Measurements from ENCODE around the gene ANO10.

ANO10 gene

DNA sequence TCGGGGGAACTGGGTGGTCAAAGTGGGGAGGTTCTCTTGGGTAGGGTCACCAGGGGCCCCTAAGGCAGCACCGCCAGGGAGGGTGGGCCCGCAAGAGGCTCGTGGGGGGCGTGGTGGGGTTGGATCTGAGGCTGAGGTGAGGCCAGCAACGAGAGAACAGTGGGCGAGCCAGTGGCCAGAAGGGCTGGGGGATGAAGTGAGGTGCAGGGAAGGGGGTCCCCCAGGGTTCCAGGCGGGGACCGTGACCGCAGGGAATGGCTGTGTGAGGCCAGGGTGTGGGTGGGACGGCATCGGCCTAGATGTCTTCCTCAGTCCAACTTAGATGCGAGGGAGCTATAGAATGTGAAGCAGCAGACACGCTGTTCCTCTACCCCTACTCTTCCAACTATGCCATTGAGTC, 257.3 kb downstream of the ANO10 start:
- peaks cover 0 to 8% of the 10 kb centered on the region in 2 experiments; a peak in 1 of 3 replicates for H3K36me3 ChIP-seq (ENCODE audit: control insufficient read depth in 2 of 2, insufficient read depth in 1 of 2, low read length in 2 of 2)
- H3K4me1 ChIP-seq (ENCODE audit: control insufficient read depth, insufficient read depth, low read length), result no peaks in the 10 kb centered on the region
- ChIA-PET POLR2A (no interaction called here), CTCF (no interaction called here)
- no peaks in the 10 kb centered on the region for H3K9me3 ChIP-seq (ENCODE audit: control insufficient read depth, insufficient read depth, low read depth, low read length)
- no peak overlapping the region for H3K27ac ChIP-seq (ENCODE audit: extremely low read depth, low read depth, low read length)
- TF ChIP-seq ZNF132 (tag by site-specific recombination; IDR thresholded peaks at IDR 0.05; ENCODE audit: borderline replicate concordance) (no peak), ZNF311 (tag by site-specific recombination; IDR thresholded peaks at IDR 0.05; ENCODE audit: borderline replicate concordance) (no peak), SP7 (tag by site-specific recombination; IDR thresholded peaks at IDR 0.05) (no peak), ZNF501 (tag by site-specific recombination; IDR thresholded peaks at IDR 0.05) (no peak), ZNF19 (tag by site-specific recombination; IDR thresholded peaks at IDR 0.05; ENCODE audit: low read depth) (no peak), ZNF133 (tag by site-specific recombination; IDR thresholded peaks at IDR 0.05) (no peak), ZNF155 (tag by site-specific recombination; IDR thresholded peaks at IDR 0.05) (no peak), ZNF521 (tag by site-specific recombination; IDR thresholded peaks at IDR 0.05) (no peak), ZNF341 (tag by site-specific recombination; IDR thresholded peaks at IDR 0.05; ENCODE audit: low read depth) (no peak), ZNF157 (tag by site-specific recombination; IDR thresholded peaks at IDR 0.05) (no peak)
- TF ChIP-seq, protein P1, sequence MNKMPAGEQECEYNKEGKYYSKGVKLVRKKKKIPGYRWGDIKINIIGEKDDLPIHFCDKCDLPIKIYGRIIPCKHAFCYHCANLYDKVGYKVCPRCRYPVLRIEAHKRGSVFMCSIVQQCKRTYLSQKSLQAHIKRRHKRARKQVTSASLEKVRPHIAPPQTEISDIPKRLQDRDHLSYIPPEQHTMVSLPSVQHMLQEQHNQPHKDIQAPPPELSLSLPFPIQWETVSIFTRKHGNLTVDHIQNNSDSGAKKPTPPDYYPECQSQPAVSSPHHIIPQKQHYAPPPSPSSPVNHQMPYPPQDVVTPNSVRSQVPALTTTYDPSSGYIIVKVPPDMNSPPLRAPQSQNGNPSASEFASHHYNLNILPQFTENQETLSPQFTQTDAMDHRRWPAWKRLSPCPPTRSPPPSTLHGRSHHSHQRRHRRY (tag by site-specific recombination; IDR thresholded peaks at IDR 0.05), result no peak
- TF ChIP-seq, protein P2, sequence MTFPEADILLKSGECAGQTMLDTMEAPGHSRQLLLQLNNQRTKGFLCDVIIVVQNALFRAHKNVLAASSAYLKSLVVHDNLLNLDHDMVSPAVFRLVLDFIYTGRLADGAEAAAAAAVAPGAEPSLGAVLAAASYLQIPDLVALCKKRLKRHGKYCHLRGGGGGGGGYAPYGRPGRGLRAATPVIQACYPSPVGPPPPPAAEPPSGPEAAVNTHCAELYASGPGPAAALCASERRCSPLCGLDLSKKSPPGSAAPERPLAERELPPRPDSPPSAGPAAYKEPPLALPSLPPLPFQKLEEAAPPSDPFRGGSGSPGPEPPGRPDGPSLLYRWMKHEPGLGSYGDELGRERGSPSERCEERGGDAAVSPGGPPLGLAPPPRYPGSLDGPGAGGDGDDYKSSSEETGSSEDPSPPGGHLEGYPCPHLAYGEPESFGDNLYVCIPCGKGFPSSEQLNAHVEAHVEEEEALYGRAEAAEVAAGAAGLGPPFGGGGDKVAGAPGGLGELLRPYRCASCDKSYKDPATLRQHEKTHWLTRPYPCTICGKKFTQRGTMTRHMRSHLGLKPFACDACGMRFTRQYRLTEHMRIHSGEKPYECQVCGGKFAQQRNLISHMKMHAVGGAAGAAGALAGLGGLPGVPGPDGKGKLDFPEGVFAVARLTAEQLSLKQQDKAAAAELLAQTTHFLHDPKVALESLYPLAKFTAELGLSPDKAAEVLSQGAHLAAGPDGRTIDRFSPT (tag by site-specific recombination; IDR thresholded peaks at IDR 0.05), result no peak
- no peak overlapping the region for H3K4me3 ChIP-seq (ENCODE audit: low read depth, low read length)

- POLR2A ChIA-PET, result no interaction called here
- Histone ChIP-seq H3K4me3 (ENCODE audit: low read depth, low read length) (no peak overlapping the region), H3K36me3 (ENCODE audit: control insufficient read depth in 2 of 2, insufficient read depth in 1 of 2, low read length in 2 of 2) (peaks cover 0 to 8% of the 10 kb centered on the region in 2 experiments; a peak in 1 of 3 replicates), H3K9me3 (ENCODE audit: control insufficient read depth, insufficient read depth, low read depth, low read length) (no peaks in the 10 kb centered on the region), H3K27ac (ENCODE audit: extremely low read depth, low read depth, low read length) (no peak overlapping the region), H3K4me1 (ENCODE audit: control insufficient read depth, insufficient read depth, low read length) (no peaks in the 10 kb centered on the region)
- CTCF ChIA-PET, result no interaction called here
- TF ChIP-seq, protein P3, sequence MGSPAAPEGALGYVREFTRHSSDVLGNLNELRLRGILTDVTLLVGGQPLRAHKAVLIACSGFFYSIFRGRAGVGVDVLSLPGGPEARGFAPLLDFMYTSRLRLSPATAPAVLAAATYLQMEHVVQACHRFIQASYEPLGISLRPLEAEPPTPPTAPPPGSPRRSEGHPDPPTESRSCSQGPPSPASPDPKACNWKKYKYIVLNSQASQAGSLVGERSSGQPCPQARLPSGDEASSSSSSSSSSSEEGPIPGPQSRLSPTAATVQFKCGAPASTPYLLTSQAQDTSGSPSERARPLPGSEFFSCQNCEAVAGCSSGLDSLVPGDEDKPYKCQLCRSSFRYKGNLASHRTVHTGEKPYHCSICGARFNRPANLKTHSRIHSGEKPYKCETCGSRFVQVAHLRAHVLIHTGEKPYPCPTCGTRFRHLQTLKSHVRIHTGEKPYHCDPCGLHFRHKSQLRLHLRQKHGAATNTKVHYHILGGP (tag by site-specific recombination; IDR thresholded peaks at IDR 0.05), result no peak
- TF ChIP-seq FEZF1 (tag by site-specific recombination; IDR thresholded peaks at IDR 0.05) (no peak), ZNF76 (tag by site-specific recombination; IDR thresholded peaks at IDR 0.05; ENCODE audit: borderline replicate concordance, low read depth) (no peak), INSM2 (tag by site-specific recombination; IDR thresholded peaks at IDR 0.05) (no peak), ZNF843 (tag by site-specific recombination; IDR thresholded peaks at IDR 0.05) (no peak), ZNF600 (tag by site-specific recombination; IDR thresholded peaks at IDR 0.05) (no peak), ZNF16 (tag by site-specific recombination; IDR thresholded peaks at IDR 0.05; ENCODE audit: low read depth) (no peak), ZNF707 (tag by site-specific recombination; IDR thresholded peaks at IDR 0.05) (no peak), ZNF530 (tag by site-specific recombination; IDR thresholded peaks at IDR 0.05; ENCODE audit: low read depth) (no peak), ZSCAN5A (tag by site-specific recombination; IDR thresholded peaks at IDR 0.05) (no peak)
- TF ChIP-seq, protein P4, sequence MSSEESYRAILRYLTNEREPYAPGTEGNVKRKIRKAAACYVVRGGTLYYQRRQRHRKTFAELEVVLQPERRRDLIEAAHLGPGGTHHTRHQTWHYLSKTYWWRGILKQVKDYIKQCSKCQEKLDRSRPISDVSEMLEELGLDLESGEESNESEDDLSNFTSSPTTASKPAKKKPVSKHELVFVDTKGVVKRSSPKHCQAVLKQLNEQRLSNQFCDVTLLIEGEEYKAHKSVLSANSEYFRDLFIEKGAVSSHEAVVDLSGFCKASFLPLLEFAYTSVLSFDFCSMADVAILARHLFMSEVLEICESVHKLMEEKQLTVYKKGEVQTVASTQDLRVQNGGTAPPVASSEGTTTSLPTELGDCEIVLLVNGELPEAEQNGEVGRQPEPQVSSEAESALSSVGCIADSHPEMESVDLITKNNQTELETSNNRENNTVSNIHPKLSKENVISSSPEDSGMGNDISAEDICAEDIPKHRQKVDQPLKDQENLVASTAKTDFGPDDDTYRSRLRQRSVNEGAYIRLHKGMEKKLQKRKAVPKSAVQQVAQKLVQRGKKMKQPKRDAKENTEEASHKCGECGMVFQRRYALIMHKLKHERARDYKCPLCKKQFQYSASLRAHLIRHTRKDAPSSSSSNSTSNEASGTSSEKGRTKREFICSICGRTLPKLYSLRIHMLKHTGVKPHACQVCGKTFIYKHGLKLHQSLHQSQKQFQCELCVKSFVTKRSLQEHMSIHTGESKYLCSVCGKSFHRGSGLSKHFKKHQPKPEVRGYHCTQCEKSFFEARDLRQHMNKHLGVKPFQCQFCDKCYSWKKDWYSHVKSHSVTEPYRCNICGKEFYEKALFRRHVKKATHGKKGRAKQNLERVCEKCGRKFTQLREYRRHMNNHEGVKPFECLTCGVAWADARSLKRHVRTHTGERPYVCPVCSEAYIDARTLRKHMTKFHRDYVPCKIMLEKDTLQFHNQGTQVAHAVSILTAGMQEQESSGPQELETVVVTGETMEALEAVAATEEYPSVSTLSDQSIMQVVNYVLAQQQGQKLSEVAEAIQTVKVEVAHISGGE (tag by site-specific recombination; conservative IDR thresholded peaks at IDR 0.05; ENCODE audit: low read depth), result no peak
Observed at GRCh38 chr3:43363621-43364266, 258.1 kb downstream of the ANO10 start.
